HUES64 (cell line): Measurements from ENCODE around the gene RHOT1.
A peak's percentile ranks its signal among the peaks of the same experiment; 100 is the strongest.
"Not testable (repeated sequence)": the region's sequence is repeated elsewhere in the genome, so short reads cannot be mapped to it uniquely, and the experiment has no call there.

Source experiments
- H3K27ac ChIP-seq: 2 replicates; pipeline ENCODE4 v1.7.0; 2013; ENCODE audit warnings: low read depth, low read length, inconsistent platforms
- H3K27me3 ChIP-seq: 2 replicates; pipeline ENCODE4 v1.6.1; 2013; ENCODE audit warnings: mild to moderate bottlenecking, low read length; ENCODE audit not compliant: insufficient read depth
- H3K36me3 ChIP-seq: 2 replicates; pipeline ENCODE4 v1.6.1; 2013; ENCODE audit warnings: mild to moderate bottlenecking, low read length; ENCODE audit not compliant: insufficient read depth
- H3K4me1 ChIP-seq: 2 replicates; pipeline ENCODE4 v1.6.1; 2013; ENCODE audit warnings: mild to moderate bottlenecking, low read length, moderate library complexity; ENCODE audit not compliant: insufficient read depth
- H3K4me3 ChIP-seq: 2 replicates; pipeline ENCODE4 v1.5.1; 2013; ENCODE audit warnings: mild to moderate bottlenecking, low read length, moderate library complexity
- H3K9ac ChIP-seq: 2 replicates; pipeline ENCODE4 v1.6.1; 2013; ENCODE audit warnings: mild to moderate bottlenecking, low read depth, low read length
- H3K9me3 ChIP-seq: 2 replicates; pipeline ENCODE4 v1.6.1; 2013; ENCODE audit warnings: low read depth, low read length; ENCODE audit not compliant: insufficient read depth
- WGBS: fragments of 150-250, 120-280 bp; methylation state at CpG from one replicate; pipeline ENCODE4 v1.1.7; 2013; ENCODE audit warnings: missing lambda C conversion rate; 5-methylcytosine and 5-hydroxymethylcytosine counted together

RHOT1 gene

GRCh38 chr17:32124985-32125847 is 17.1 kb upstream of the RHOT1 start:
- Histone ChIP-seq H3K4me1 (peaks cover 16% of the 10 kb centered on the region), H3K9ac (no peak overlapping the region), H3K27ac (no peak overlapping the region), H3K4me3 (no peak overlapping the region), H3K36me3 (no peaks in the 10 kb centered on the region), H3K9me3 (no peaks in the 10 kb centered on the region), H3K27me3 (no peaks in the 10 kb centered on the region)
- 86% methylated on average over 13 of the region's 13 CpGs for WGBS

GRCh38 chr17:32125848-32126153 is 16.5 kb upstream of the RHOT1 start:
- Histone ChIP-seq H3K27ac (no peak overlapping the region), H3K4me1 (peaks cover 16% of the 10 kb centered on the region), H3K4me3 (no peak overlapping the region), H3K9me3 (no peaks in the 10 kb centered on the region), H3K27me3 (no peaks in the 10 kb centered on the region), H3K36me3 (no peaks in the 10 kb centered on the region), H3K9ac (no peak overlapping the region)
- WGBS, result 93% methylated on average over 2 of the region's 2 CpGs

- no peaks in the 10 kb centered on the region for H3K9me3 ChIP-seq
- no peak overlapping the region for H3K27ac ChIP-seq
- no peaks in the 10 kb centered on the region for H3K36me3 ChIP-seq
- H3K4me3 ChIP-seq, result no peak overlapping the region
- peaks cover 16% of the 10 kb centered on the region for H3K4me1 ChIP-seq
- WGBS, result 88% methylated on average over 4 of the region's 4 CpGs
- H3K27me3 ChIP-seq, result no peaks in the 10 kb centered on the region
- H3K9ac ChIP-seq, result no peak overlapping the region
These were observed 16.0 kb upstream of the RHOT1 start for GRCh38 chr17:32126325-32126724.

GRCh38 chr17:32126746-32127145 is 15.6 kb upstream of the RHOT1 start:
- Histone ChIP-seq H3K4me3 (peak overlapping the region; percentile 75), H3K36me3 (no peaks in the 10 kb centered on the region), H3K9me3 (no peaks in the 10 kb centered on the region), H3K27me3 (no peaks in the 10 kb centered on the region), H3K4me1 (peaks cover 16% of the 10 kb centered on the region), H3K27ac (no peak overlapping the region; the same call in 1 of the 2 replicates), H3K9ac (no peak overlapping the region)
- 91% methylated on average over 8 of the region's 8 CpGs for whole genome bisulfite sequencing

GRCh38 chr17:32127158-32127897 is 15.0 kb upstream of the RHOT1 start:
- no peaks in the 10 kb centered on the region for H3K27me3 ChIP-seq
- peak overlapping the region; percentile 73 for H3K9ac ChIP-seq
- H3K36me3 ChIP-seq, result no peaks in the 10 kb centered on the region
- H3K27ac ChIP-seq, result peak overlapping the region; percentile 36; the same call in 1 of the 2 replicates
- no peaks in the 10 kb centered on the region for H3K9me3 ChIP-seq
- H3K4me1 ChIP-seq, result peaks cover 16% of the 10 kb centered on the region
- WGBS, result 2% methylated on average over 25 of the region's 25 CpGs
- H3K4me3 ChIP-seq, result peak overlapping the region; percentile 75

GRCh38 chr17:32128470-32128869 is 13.8 kb upstream of the RHOT1 start:
- WGBS, result 79% methylated on average over 7 of the region's 7 CpGs
- H3K4me1 ChIP-seq, result peaks cover 16% of the 10 kb centered on the region
- not testable (repeated sequence) for H3K36me3 ChIP-seq, H3K27me3 ChIP-seq, H3K9ac ChIP-seq, H3K9me3 ChIP-seq, H3K27ac ChIP-seq
- H3K4me3 ChIP-seq, result peak overlapping the region; percentile 75; the same call in 1 of the 2 replicates

- H3K9ac ChIP-seq, H3K36me3 ChIP-seq, H3K4me3 ChIP-seq, H3K27me3 ChIP-seq, H3K27ac ChIP-seq, H3K4me1 ChIP-seq: not testable (repeated sequence)
- peaks cover 10% of the 10 kb centered on the region; the same call in 1 of the 2 replicates for H3K9me3 ChIP-seq
- WGBS, result 45% methylated on average over 12 of the region's 14 CpGs
These were observed 6.7 kb upstream of the RHOT1 start for GRCh38 chr17:32135497-32136117.

- WGBS, result 100% methylated on average over 1 of the region's 1 CpG
- Histone ChIP-seq H3K36me3 (no peaks in the 10 kb centered on the region), H3K4me1 (peaks cover 5% of the 10 kb centered on the region), H3K9ac (no peak overlapping the region), H3K27ac (no peak overlapping the region), H3K27me3 (no peaks in the 10 kb centered on the region), H3K4me3 (no peak overlapping the region), H3K9me3 (peaks cover 10% of the 10 kb centered on the region; the same call in 1 of the 2 replicates)
These were observed 5.4 kb upstream of the RHOT1 start for GRCh38 chr17:32136856-32137255.

- H3K9me3 ChIP-seq, H3K27me3 ChIP-seq, H3K27ac ChIP-seq, H3K9ac ChIP-seq, H3K4me3 ChIP-seq, H3K36me3 ChIP-seq: not testable (repeated sequence)
- peaks cover 12% of the 10 kb centered on the region for H3K4me1 ChIP-seq
- WGBS, result 91% methylated on average over 5 of the region's 5 CpGs
These were observed 2.8 kb upstream of the RHOT1 start for GRCh38 chr17:32139504-32139903.

- 91% methylated on average over 1 of the region's 3 CpGs for WGBS
- peaks cover 12% of the 10 kb centered on the region for H3K4me1 ChIP-seq
- no peak overlapping the region for H3K9ac ChIP-seq
- H3K27ac ChIP-seq, result no peak overlapping the region
- H3K27me3 ChIP-seq, result no peaks in the 10 kb centered on the region
- H3K4me3 ChIP-seq, result peak overlapping the region; percentile 88
- no peaks in the 10 kb centered on the region for H3K36me3 ChIP-seq
- H3K9me3 ChIP-seq, result no peaks in the 10 kb centered on the region
These were observed 1.0 kb upstream of the RHOT1 start for GRCh38 chr17:32141258-32141657.

- H3K36me3 ChIP-seq, result no peaks in the 10 kb centered on the region
- peak overlapping the region; percentile 62; the same call in 1 of the 2 replicates for H3K27ac ChIP-seq
These were observed 644 bp upstream of the RHOT1 start for GRCh38 chr17:32141679-32142037.

More at GRCh38 chr17:32141679-32142037, 644 bp upstream of the RHOT1 start:
- H3K4me3 ChIP-seq, result peak overlapping the region; percentile 88
- H3K27me3 ChIP-seq, result no peaks in the 10 kb centered on the region
- WGBS, result 39% methylated on average over 8 of the region's 12 CpGs
- peaks cover 12% of the 10 kb centered on the region for H3K4me1 ChIP-seq
- H3K9me3 ChIP-seq, result no peaks in the 10 kb centered on the region
- peak overlapping the region; percentile 77 for H3K9ac ChIP-seq
